ENCODE data around the gene TGFB3.
"Not testable (repeated sequence)": the region's sequence is repeated elsewhere in the genome, so short reads cannot be mapped to it uniquely, and the experiment has no call there.

The TGFB3 gene

GRCh38 chr14:75944607-75945241, 37.1 kb downstream of the TGFB3 start:
- DNase-seq = no peak

GRCh38 chr14:75941030-75941429, 40.8 kb downstream of the TGFB3 start:
- no peak for DNase-seq

- DNase-seq = no peak
Observed at GRCh38 chr14:75939200-75939599, 42.6 kb downstream of the TGFB3 start.

GRCh38 chr14:75934998-75935628, 46.7 kb downstream of the TGFB3 start:
- no peak for DNase-seq

GRCh38 chr14:75933712-75934296, 48.0 kb downstream of the TGFB3 start:
- no peak for DNase-seq

GRCh38 chr14:75928690-75929181, 53.1 kb downstream of the TGFB3 start:
- DNase-seq = no peak

- DNase-seq = no peak
Observed at GRCh38 chr14:75927564-75928087, 54.2 kb downstream of the TGFB3 start.

GRCh38 chr14:75926431-75927115, 55.2 kb downstream of the TGFB3 start:
- DNase-seq = no peak

GRCh38 chr14:75925141-75925840, 56.5 kb downstream of the TGFB3 start:
- DNase-seq = not testable (repeated sequence)

GRCh38 chr14:75920421-75920820, 61.4 kb downstream of the TGFB3 start:
- DNase-seq = not testable (repeated sequence)

GRCh38 chr14:75917946-75918335, 63.9 kb downstream of the TGFB3 start:
- no peak for DNase-seq

GRCh38 chr14:75917322-75917945, 64.4 kb downstream of the TGFB3 start:
- no peak for DNase-seq

- no peak for DNase-seq
Observed at GRCh38 chr14:75915045-75915444, 66.8 kb downstream of the TGFB3 start.

GRCh38 chr14:75913183-75913582, 68.6 kb downstream of the TGFB3 start:
- no peak for DNase-seq

GRCh38 chr14:75911883-75912282, 69.9 kb downstream of the TGFB3 start:
- no peak for DNase-seq

- DNase-seq = no peak
Observed at GRCh38 chr14:75910048-75910447, 71.7 kb downstream of the TGFB3 start.

GRCh38 chr14:75909630-75910029, 72.2 kb downstream of the TGFB3 start:
- DNase-seq = no peak

All from GDM1 (cell line).